Panc1 (cell line): ENCODE measurements around the gene LPP. TPM values are rescaled to one million over a fixed set of nuclear protein-coding genes. Genes with fewer than 3 reads are reported as not detected.

Experiments used
- ATAC-seq: fragments of 200-7000 bp; cut with Tn5 transposase; 2 replicates; pipeline ENCODE4 v1.9.1; 2020; ENCODE audit warnings: mild to moderate bottlenecking, moderate library complexity
- BruUV-seq: library from RNA; stranded (reverse); fragments of 400-500 nt; replicated peaks from 2 replicates; lab custom pipeline; 2021; lab: Mats Ljungman, UMichigan
- CTCF ChIA-PET: fragments of 300-600 bp; sonication (Branson Sonifier 250); formaldehyde crosslinking; loops from one replicate; lab custom pipeline; 2022; ENCODE audit warnings: antibody characterized with exemption; lab: Charles Lee
- POLR2A ChIA-PET: fragments of 300-600 bp; sonication (Branson Sonifier 250); formaldehyde crosslinking; loops from one replicate; lab custom pipeline; 2022; ENCODE audit warnings: antibody characterized with exemption; lab: Charles Lee
- DNase-seq: peaks from one replicate; pipeline ENCODE4 v3.0.0-alpha.2; 2010; ENCODE audit warnings: low read depth, low spot score
- H3K27ac ChIP-seq: 2 replicates; pipeline ENCODE4 v1.5.1; 2011; ENCODE audit warnings: mild to moderate bottlenecking, low read length, inconsistent platforms
- H3K27me3 ChIP-seq: fragments of 200-500 bp; sonication (Bioruptor generic); 2 replicates; pipeline ENCODE4 v1.6.0; 2014; ENCODE audit warnings: low read length, inconsistent platforms; ENCODE audit not compliant: control insufficient read depth, insufficient read depth
- H3K36me3 ChIP-seq: fragments of 200-500 bp; sonication (Bioruptor generic); 2 replicates; pipeline ENCODE4 v1.5.1; 2014; ENCODE audit warnings: inconsistent platforms, mild to moderate bottlenecking, low read length, moderate library complexity; ENCODE audit not compliant: control insufficient read depth, insufficient read depth
- H3K4me1 ChIP-seq: 2 replicates; pipeline ENCODE4 v1.5.1; 2011; ENCODE audit warnings: inconsistent platforms, mild to moderate bottlenecking, low read length, moderate library complexity; ENCODE audit not compliant: control insufficient read depth, insufficient read depth
- H3K4me3 ChIP-seq, 2 experiments: 2 replicates each; pipeline ENCODE4 v1.5.1; 2011 to 2012; ENCODE audit warnings: low read depth in 2 of 2, low read length in 2 of 2, mild to moderate bottlenecking in 2 of 2, inconsistent platforms in 1 of 2, moderate library complexity in 1 of 2
- H3K9me3 ChIP-seq: fragments of 200-500 bp; sonication (Bioruptor generic); 2 replicates; pipeline ENCODE4 v1.5.1; 2014; ENCODE audit warnings: low read depth, mild to moderate bottlenecking, inconsistent platforms, low read length, moderate library complexity; ENCODE audit not compliant: control insufficient read depth, insufficient read depth
- CTCF ChIP-seq: fragments of 450-650 bp; IDR thresholded peaks from 2 replicates; pipeline ENCODE4 v1.5.1; 2017; ENCODE audit warnings: mild to moderate bottlenecking
- POLR2AphosphoS5 ChIP-seq: IDR thresholded peaks from 2 replicates; pipeline ENCODE4 v1.6.1; 2012; ENCODE audit warnings: mild to moderate bottlenecking, low read depth, low read length, moderate library complexity
- REST ChIP-seq, 2 experiments: IDR thresholded peaks; 2 replicates each; pipeline ENCODE4 v1.6.1; 2011 to 2012; ENCODE audit warnings: low read depth in 2 of 2, control low read depth in 1 of 2, low read length in 1 of 2, mild to moderate bottlenecking in 1 of 2, moderate library complexity in 1 of 2; ENCODE audit not compliant: insufficient read depth in 1 of 2
- SIN3A ChIP-seq: IDR thresholded peaks from 2 replicates; pipeline ENCODE4 v1.6.1; 2012; ENCODE audit warnings: low read depth, mild to moderate bottlenecking, low read length, moderate library complexity, borderline replicate concordance; ENCODE audit not compliant: insufficient read depth
- TCF7L2 ChIP-seq: IDR thresholded peaks from 2 replicates; pipeline ENCODE4 v1.6.1; 2011; ENCODE audit warnings: mild to moderate bottlenecking, low read depth, low read length, inconsistent platforms
- in situ Hi-C: cut with HindIII; loops from 2 replicates; pipeline ENCODE4 v1.10.0; 2016; ENCODE audit warnings: low sequenced_read_pairs, low pct_unique_long_range_greater_than_20kb
- intact Hi-C: fragments of 100-400 bp; cut with micrococcal nuclease; formaldehyde crosslinking; loops from one replicate; pipeline ENCODE4 v1.10.0; 2022; ENCODE audit not compliant: unreplicated experiment
- total RNA-seq: library from RNA; stranded (reverse); gene quantifications from one replicate; pipeline ENCODE4 v1.2.1, GENCODE V29; 2021; ENCODE audit not compliant: unreplicated experiment

LPP gene
- total RNA-seq, 1 experiment from 2014 or later, result 90.0 TPM

- CTCF ChIA-PET, result no interaction called here
- POLR2A ChIA-PET, result no interaction called here
- Histone ChIP-seq H3K9me3 (no peaks in the 10 kb centered on the region), H3K4me1 (no peaks in the 10 kb centered on the region), H3K27ac (no peak overlapping the region), H3K4me3 (no peak overlapping the region), H3K36me3 (no peaks in the 10 kb centered on the region), H3K27me3 (no peaks in the 10 kb centered on the region)
- ATAC-seq (no peak), DNase-seq (no peak)
- intact Hi-C loops (no loop called here), in situ Hi-C loops (no loop called here)
- BruUV-seq, result no TSS peak
- TF ChIP-seq CTCF, result no peak
- no peak for TF ChIP-seq POLR2AphosphoS5
- no peak for TF ChIP-seq SIN3A
- no peak for TF ChIP-seq REST (IDR thresholded peaks at IDR 0.05; ENCODE audit: insufficient read depth in 1 of 2, low read depth in 2 of 2, low read length in 1 of 2)
- no peak for TF ChIP-seq TCF7L2
Measured at GRCh38 chr3:188918093-188918492, 764.1 kb downstream of the LPP start.

GRCh38 chr3:188923671-188924070 lies 769.7 kb downstream of the LPP start:
- H3K4me3 ChIP-seq, result no peak overlapping the region
- H3K4me1 ChIP-seq, result no peaks in the 10 kb centered on the region
- no peak overlapping the region for H3K27ac ChIP-seq
- H3K27me3 ChIP-seq, result no peaks in the 10 kb centered on the region
- in situ Hi-C loops, result no loop called here
- DNase-seq (no peak), ATAC-seq (no peak)
- CTCF ChIA-PET, result no interaction called here
- no peak for TF ChIP-seq REST (IDR thresholded peaks at IDR 0.05; ENCODE audit: insufficient read depth in 1 of 2, low read depth in 2 of 2, low read length in 1 of 2)
- TF ChIP-seq SIN3A, result no peak
- no peak for TF ChIP-seq POLR2AphosphoS5
- no peak for TF ChIP-seq TCF7L2
- TF ChIP-seq CTCF, result no peak
- no peaks in the 10 kb centered on the region for H3K36me3 ChIP-seq
- intact Hi-C loops, result no loop called here
- POLR2A ChIA-PET, result interaction anchor here (0.5 kb wide), 1 partner anchor 526 kb away, joined by 3 read pairs; no protein-coding TSS in a partner anchor
- BruUV-seq, result no TSS peak
- no peaks in the 10 kb centered on the region for H3K9me3 ChIP-seq
